SIG-M5 treated with dmso at 0.1 percent for 504 hours (cell line): Measurements from ENCODE around the gene AGAP1.

Experiments
- DNase-seq: peaks from one replicate; lab custom pipeline; 2025; ENCODE audit not compliant: unreplicated experiment; lab: John Stamatoyannopoulos, UW

The AGAP1 gene

GRCh38 chr2:235507928-235508327 lies 14.1 kb downstream of the AGAP1 start:
- DNase-seq, result no peak

GRCh38 chr2:235508371-235509160 lies 14.7 kb downstream of the AGAP1 start:
- DNase-seq, result no peak

- no peak for DNase-seq
These were observed 16.5 kb downstream of the AGAP1 start for GRCh38 chr2:235510318-235510717.

GRCh38 chr2:235511187-235511661 lies 17.4 kb downstream of the AGAP1 start:
- no peak for DNase-seq

DNA sequence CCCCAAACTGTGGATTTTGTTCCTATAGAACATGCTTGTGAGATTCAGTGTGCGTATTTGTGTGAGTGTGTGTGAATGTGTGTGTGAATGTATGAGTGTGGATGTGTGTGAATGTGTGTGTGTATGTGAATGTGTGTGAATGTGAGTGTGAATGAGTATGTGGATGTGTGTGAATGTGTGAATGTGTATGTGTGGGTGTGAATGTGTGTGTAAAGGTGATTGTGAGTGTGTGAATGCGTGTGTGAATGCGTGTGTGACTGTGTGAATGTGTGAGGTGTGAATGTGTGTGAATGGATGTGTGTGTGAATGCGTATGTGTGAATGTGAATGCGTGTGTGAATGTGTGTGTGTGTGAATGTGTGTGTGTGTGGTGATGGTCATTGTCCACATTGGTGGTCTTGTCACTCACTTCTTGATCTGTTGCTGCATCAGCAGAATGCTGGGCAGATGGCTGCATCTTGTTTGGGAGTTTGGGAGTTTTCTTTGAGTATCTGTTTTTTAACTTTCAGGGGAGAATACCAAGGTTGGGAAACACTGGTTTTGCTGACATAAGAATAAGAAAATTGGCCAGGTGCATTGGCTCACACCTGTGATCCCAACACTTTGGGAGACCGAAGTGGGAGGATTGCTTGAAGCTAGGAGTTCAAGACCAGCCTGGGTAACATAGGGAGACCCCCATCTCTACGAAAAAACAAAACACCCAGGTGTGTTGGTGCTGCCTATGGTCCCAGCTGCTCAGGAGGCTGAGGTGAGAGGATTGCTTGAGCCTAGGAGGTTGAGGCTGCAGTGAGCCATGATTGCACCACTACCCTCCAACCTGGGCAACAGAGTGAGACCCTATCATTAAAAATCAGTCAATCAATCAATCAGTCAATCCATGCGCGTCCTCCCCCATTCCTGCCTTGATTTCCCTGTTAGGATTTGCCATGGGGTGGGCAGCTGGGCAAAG lies 18.2 kb downstream of the AGAP1 start:
- DNase-seq, result no peak

DNA sequence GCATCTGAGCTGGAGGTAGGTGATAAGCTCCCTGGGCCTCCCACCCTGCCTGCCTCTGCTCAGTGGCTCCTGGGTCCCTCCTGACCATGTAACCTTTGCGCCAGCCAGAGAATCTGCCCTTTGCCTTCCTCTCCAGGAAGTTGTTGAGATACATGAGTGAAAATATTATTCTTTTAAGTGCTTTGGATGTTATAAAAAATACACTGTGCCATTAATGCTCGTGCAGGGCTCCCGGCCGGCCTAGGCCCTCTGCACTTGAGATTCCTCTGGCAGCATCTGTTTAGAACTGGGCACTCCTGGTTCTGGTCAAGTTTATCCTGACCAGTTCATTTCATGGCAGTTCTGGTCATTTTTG lies 18.8 kb downstream of the AGAP1 start:
- no peak for DNase-seq

- no peak for DNase-seq
These were observed 20.3 kb downstream of the AGAP1 start for GRCh38 chr2:235513984-235514626.

DNA sequence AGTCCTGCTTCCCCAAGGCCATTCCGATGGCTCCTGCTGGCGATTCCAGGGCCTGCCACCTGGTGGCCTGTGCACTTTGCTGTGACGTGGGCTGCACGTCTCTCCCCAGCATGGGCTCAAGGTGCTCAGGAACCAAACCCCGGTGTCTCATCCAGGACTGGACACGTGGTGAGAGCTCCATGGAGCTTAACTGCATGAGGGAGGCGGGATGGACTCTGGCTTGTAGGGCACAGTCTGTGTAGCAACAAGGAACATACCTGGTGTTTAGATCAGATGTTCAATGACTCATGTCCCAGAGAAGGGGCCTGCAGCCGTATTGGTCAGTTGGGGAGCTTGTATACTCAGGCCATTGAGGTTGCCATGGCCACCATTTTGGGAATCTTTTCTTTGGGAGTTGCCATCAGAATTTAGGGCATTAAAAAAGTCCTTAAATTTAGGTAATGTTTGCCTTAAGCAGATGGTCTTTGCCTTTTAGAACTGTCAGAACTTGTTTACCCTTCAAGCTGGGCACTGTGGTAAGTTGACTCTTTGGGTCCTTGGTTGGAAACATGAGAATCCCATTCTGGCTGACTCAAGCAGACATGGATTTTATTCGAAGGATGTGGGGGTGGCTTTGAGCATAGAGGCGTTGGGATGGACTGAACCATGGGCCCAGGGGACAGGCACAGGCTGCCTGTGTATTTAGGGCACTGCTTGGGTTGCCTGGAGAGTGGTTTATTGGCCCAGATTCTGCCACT lies 21.0 kb downstream of the AGAP1 start:
- no peak for DNase-seq

GRCh38 chr2:235515364-235515742 lies 21.5 kb downstream of the AGAP1 start:
- no peak for DNase-seq

GRCh38 chr2:235515821-235516220 lies 22.0 kb downstream of the AGAP1 start:
- DNase-seq, result no peak

DNA sequence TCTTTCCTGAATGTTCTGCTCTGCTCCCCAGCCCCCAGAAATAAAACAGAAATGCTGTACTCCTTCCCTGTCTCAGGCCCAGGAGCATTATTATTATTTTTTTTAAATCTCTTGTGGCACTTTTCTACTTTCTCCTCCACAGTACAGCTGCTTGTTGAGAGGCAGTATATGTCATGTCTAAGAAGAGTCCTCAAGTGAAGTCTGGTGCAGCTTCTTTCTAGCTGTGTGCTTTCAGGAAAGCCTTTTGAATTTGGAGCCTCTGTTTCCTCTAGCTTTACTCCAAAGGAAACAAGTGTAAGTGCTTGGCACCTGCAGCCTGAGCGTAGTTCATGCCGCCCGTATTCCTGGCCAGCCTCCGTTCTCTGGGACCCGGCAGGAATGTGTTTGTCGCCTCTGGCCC lies 22.4 kb downstream of the AGAP1 start:
- no peak for DNase-seq

- no peak for DNase-seq
These were observed 24.7 kb downstream of the AGAP1 start for GRCh38 chr2:235518322-235519090.

DNA sequence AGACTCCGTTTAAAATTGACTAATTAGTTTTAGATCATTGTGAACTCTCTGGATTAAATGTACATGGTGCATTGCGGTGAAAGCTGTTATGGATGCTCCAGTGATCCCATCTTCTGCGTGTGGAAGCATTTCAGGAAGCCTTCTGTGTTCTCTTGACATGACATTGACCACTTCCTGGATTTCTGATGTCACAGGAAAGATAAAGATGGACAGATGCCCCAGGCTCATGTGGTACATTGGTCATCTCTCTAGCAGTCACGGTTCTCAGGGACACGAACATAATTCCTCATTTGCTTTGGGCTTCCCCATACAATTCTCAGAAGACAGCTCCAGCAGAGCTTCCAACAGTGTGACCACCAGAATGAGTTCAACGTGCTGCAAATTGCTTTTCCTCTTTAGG lies 26.9 kb downstream of the AGAP1 start:
- no peak for DNase-seq

- no peak for DNase-seq
These were observed 28.0 kb downstream of the AGAP1 start for GRCh38 chr2:235521844-235522243.

DNA sequence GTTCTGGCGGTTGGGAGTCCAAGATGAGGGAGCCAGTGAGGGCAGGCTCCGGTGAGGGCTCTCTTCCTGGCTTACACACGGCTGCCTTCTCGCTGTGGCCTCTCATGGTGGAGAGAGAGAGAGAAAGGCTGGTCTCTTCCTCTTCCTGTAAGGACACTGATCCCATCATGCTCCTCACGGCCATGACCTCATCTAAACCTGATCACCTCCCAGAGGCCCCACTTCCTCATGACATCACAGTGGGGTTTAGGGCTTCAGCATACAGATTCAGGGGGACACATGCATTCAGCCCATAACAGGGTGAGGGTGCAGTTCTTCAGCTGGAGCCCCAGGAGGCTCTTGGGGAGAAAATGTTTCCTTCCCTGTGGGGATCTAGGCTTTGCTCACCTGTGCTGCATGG lies 29.2 kb downstream of the AGAP1 start:
- no peak for DNase-seq

DNA sequence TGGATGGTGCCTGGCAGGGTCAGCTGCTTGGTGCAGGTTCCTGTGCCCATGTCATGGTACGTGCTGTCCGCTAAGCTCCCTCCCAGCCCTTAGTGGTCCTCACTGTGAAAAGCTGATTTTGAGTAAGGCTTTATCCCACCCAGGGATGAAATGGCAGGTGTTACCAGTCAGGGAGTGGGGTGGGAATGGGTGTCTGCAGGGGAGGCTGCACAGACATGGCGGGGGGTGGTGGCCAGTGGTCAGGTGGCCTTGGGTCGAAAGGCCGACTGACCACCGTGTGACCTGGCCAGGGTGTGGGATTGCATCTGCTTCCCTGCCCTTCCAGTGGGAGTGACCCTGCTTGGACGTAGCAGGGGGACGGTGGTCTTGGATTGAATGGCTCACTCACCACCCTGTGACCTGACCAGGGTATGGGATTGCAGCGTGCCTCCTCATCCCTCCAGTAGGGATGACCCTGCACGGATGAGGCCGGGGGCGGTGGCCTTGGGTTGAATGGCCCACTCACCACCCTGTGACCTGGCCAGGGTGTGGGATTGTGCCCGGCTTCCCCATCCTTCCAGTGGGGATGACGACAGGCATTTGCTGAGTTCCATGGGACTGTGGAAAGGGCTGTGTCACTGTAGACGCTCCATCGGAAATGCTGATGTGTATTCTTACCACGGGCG lies 29.8 kb downstream of the AGAP1 start:
- DNase-seq, result no peak

GRCh38 chr2:235526166-235526565 lies 32.3 kb downstream of the AGAP1 start:
- no peak for DNase-seq

GRCh38 chr2:235527806-235528469 lies 34.1 kb downstream of the AGAP1 start:
- DNase-seq, result no peak

DNA sequence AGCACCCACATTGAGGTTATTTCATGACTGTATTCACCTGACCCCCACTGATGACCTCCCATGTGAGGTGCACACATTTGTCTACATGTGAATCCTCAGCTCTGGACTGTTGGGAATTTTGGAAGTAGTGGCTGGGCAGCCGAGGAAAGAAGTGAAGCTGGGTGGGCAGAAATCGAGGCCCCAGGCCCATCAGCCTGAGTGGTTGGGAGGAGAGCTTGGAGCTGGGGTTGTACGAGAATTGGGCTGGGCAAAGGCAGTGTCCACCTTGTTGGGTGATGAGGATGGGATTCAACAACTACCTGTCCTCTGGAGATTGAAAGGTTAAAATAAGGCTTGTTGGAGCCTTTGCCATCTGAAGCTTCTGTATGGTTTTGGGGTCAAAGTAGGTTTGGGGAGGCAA lies 35.8 kb downstream of the AGAP1 start:
- DNase-seq, result no peak
